Epithelial cell of esophagus (primary cell): ENCODE results near the gene CKMT2.
A peak's percentile ranks its signal among the peaks of the same experiment; 100 is the strongest.

Experiments
- DNase-seq: peaks from one replicate; pipeline ENCODE4 v3.0.0; 2010; ENCODE audit warnings: low read depth
- H3K4me3 ChIP-seq: 2 replicates; pipeline ENCODE4 v1.5.1; 2011; ENCODE audit warnings: mild to moderate bottlenecking, low read length, control low read depth
- CTCF ChIP-seq: IDR thresholded peaks from 2 replicates; pipeline ENCODE4 v1.5.1; 2011; ENCODE audit warnings: low read depth, mild to moderate bottlenecking, low read length, control low read depth, inconsistent platforms; ENCODE audit not compliant: insufficient read depth; ENCODE audit errors: missing control alignments

The CKMT2 gene

GRCh38 chr5:81191726-81192372 is 41.3 kb upstream of the CKMT2 start:
- DNase-seq = no peak
- no peak overlapping the region for H3K4me3 ChIP-seq
- no peak for TF ChIP-seq CTCF

GRCh38 chr5:81192373-81192750 is 40.8 kb upstream of the CKMT2 start:
- DNase-seq = no peak
- no peak overlapping the region for H3K4me3 ChIP-seq
- TF ChIP-seq CTCF = no peak

GRCh38 chr5:81194633-81195334 is 38.3 kb upstream of the CKMT2 start:
- DNase-seq = peak; percentile 72
- TF ChIP-seq CTCF = peak; percentile 92
- H3K4me3 ChIP-seq = peak overlapping the region; percentile 20

GRCh38 chr5:81195335-81195929 is 37.7 kb upstream of the CKMT2 start:
- no peak overlapping the region for H3K4me3 ChIP-seq
- no peak for TF ChIP-seq CTCF
- no peak for DNase-seq

GRCh38 chr5:81202655-81203054 is 30.5 kb upstream of the CKMT2 start:
- H3K4me3 ChIP-seq = no peak overlapping the region
- DNase-seq = no peak

GRCh38 chr5:81203729-81204128 is 29.4 kb upstream of the CKMT2 start:
- DNase-seq = no peak
- H3K4me3 ChIP-seq = no peak overlapping the region
- no peak for TF ChIP-seq CTCF

More at GRCh38 chr5:81202655-81203054, 30.5 kb upstream of the CKMT2 start:
- no peak for TF ChIP-seq CTCF
